Measurements from ENCODE around the gene PLCB4.

Gene PLCB4

DNA sequence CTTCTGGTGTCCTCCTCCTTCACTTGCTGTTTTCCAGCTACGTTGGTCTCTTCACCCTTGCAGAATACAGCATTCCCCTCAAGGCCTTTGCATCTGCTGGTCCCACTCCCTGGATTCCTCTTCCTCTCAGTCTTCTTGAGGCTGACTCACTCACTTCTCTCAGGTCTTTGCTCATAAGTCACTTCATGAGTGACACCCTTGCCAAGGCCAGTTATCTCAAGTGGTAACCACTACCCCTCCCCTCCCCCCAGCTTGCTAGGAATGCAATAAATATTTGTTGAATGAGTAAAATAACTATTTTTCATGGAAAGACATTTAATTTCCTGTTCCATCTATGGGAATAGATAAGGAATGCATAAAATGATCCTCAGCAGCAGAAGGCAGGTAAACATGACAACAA, 131.7 kb downstream of the PLCB4 start:
- Histone ChIP-seq H3K27ac (ENCODE audit: low read depth, low read length) (no peak overlapping the region), H3K9ac (ENCODE audit: low read length) (no peak overlapping the region), H3K27me3 (ENCODE audit: control insufficient read depth, insufficient read depth, low read length) (no peaks in the 10 kb centered on the region), H3K36me3 (ENCODE audit: control insufficient read depth, insufficient read depth, low read length) (no peaks in the 10 kb centered on the region), H3K9me3 (ENCODE audit: control insufficient read depth, insufficient read depth, low read depth, low read length) (no peaks in the 10 kb centered on the region), H3K4me3 (ENCODE audit: low read depth, low read length) (no peak overlapping the region), H3K4me1 (ENCODE audit: control insufficient read depth, insufficient read depth, low read length) (peaks cover 13% of the 10 kb centered on the region; the same call in 1 of the 2 replicates)

DNA sequence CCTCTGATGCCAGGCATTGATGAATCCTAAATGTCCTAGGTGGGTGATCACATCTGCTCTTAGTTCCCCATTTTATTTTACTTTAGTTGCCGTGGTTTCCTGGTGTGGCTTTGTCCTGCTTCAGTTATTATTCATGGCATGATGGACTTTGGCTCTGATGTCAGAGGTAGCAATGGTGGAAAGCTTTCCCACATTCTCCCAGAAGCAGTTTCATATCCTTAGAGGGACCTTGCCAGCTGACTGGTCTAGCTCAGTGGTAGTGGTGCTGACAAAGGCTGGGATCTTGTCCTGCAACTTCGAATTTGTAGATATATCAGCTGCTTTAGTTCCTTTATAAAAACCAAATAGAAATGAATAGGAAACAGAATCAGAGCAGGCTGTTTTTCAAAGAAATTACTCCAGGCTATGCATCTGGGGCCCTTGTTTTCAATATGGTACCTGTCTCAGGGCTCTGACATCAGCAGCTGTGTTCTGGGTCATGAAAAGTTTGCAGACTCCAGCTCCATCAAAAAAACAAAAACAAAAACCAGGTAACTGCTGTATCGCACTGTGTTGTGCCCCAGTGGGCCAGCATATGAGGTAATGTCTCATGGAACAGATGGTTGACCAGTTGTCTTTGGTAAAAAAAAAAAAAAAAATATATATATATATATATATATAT, 133.7 kb downstream of the PLCB4 start:
- no peaks in the 10 kb centered on the region for H3K27me3 ChIP-seq (ENCODE audit: control insufficient read depth, insufficient read depth, low read length)
- H3K4me1 ChIP-seq (ENCODE audit: control insufficient read depth, insufficient read depth, low read length) = peaks cover 4% of the 10 kb centered on the region; the same call in 1 of the 2 replicates
- H3K9me3 ChIP-seq (ENCODE audit: control insufficient read depth, insufficient read depth, low read depth, low read length) = no peaks in the 10 kb centered on the region
- H3K9ac ChIP-seq (ENCODE audit: low read length) = no peak overlapping the region
- H3K4me3 ChIP-seq (ENCODE audit: low read depth, low read length) = no peak overlapping the region
- H3K27ac ChIP-seq (ENCODE audit: low read depth, low read length) = no peak overlapping the region
- H3K36me3 ChIP-seq (ENCODE audit: control insufficient read depth, insufficient read depth, low read length) = no peaks in the 10 kb centered on the region

DNA sequence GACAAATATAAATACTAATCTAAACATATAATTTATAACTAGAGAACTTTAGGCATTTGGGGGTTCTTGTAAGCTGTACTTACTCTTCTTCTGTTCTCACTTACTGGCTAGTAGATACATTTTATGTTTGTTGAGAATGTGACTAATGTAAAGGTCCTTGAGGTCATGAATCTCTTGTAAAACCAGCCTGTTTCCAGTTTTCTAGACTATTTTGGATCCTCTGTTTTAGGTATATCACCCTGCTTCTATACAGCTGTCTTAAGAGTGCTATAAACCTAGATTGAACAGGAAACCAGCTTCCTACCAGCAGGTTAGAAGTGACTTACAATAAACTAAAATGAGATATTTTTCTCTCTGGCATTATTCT, 134.2 kb downstream of the PLCB4 start:
- Histone ChIP-seq H3K9ac (ENCODE audit: low read length) (no peak overlapping the region), H3K9me3 (ENCODE audit: control insufficient read depth, insufficient read depth, low read depth, low read length) (no peaks in the 10 kb centered on the region), H3K4me1 (ENCODE audit: control insufficient read depth, insufficient read depth, low read length) (peaks cover 4% of the 10 kb centered on the region; the same call in 1 of the 2 replicates), H3K36me3 (ENCODE audit: control insufficient read depth, insufficient read depth, low read length) (no peaks in the 10 kb centered on the region), H3K4me3 (ENCODE audit: low read depth, low read length) (no peak overlapping the region), H3K27me3 (ENCODE audit: control insufficient read depth, insufficient read depth, low read length) (no peaks in the 10 kb centered on the region), H3K27ac (ENCODE audit: low read depth, low read length) (no peak overlapping the region)

DNA sequence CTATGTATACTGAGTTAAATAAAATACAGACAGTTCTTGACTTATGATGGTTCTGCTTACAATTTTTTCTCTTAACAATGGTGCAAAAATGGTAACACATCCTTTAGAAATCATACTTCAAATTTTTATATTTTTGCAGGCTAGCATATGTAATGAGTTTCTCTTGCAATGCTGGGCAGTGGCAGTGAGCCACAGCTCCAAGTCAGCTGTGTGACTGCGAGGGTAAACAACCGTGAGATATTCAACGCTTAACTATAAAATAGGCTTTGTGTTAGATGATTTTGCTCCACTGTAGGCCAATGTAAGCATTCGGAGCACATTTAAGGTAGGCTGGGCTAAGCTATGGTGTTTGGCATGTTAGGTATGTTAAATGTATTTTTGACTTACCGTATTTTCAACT, 136.1 kb downstream of the PLCB4 start:
- H3K27ac ChIP-seq (ENCODE audit: low read depth, low read length) = no peak overlapping the region
- no peak overlapping the region for H3K4me3 ChIP-seq (ENCODE audit: low read depth, low read length)
- H3K36me3 ChIP-seq (ENCODE audit: control insufficient read depth, insufficient read depth, low read length) = no peaks in the 10 kb centered on the region
- no peaks in the 10 kb centered on the region for H3K27me3 ChIP-seq (ENCODE audit: control insufficient read depth, insufficient read depth, low read length)
- H3K9ac ChIP-seq (ENCODE audit: low read length) = no peak overlapping the region
- H3K4me1 ChIP-seq (ENCODE audit: control insufficient read depth, insufficient read depth, low read length) = peaks cover 4% of the 10 kb centered on the region; the same call in 1 of the 2 replicates
- H3K9me3 ChIP-seq (ENCODE audit: control insufficient read depth, insufficient read depth, low read depth, low read length) = no peaks in the 10 kb centered on the region

DNA sequence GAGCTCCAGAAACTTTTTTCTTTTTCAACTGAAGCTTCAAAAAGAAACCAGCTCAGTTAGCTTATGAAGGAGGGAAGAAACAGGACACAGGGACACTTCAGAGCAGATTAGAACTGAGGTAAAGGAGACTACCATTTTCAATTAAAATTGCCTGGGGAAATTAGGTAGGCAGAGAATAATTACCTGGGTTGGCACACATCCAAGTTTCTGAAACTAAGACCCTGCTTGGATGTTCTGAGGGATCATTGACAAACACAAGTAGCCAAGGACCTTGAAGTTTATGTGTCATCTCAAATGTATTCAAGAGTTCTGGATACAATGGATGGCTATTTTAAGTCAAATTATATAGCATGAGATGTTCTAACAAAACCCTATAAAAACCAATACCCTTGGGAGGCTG, 137.6 kb downstream of the PLCB4 start:
- H3K27ac ChIP-seq (ENCODE audit: low read depth, low read length) = no peak overlapping the region
- no peak overlapping the region for H3K9ac ChIP-seq (ENCODE audit: low read length)
- H3K4me3 ChIP-seq (ENCODE audit: low read depth, low read length) = no peak overlapping the region
- no peaks in the 10 kb centered on the region for H3K4me1 ChIP-seq (ENCODE audit: control insufficient read depth, insufficient read depth, low read length)
- no peaks in the 10 kb centered on the region for H3K27me3 ChIP-seq (ENCODE audit: control insufficient read depth, insufficient read depth, low read length)
- no peaks in the 10 kb centered on the region for H3K9me3 ChIP-seq (ENCODE audit: control insufficient read depth, insufficient read depth, low read depth, low read length)
- H3K36me3 ChIP-seq (ENCODE audit: control insufficient read depth, insufficient read depth, low read length) = no peaks in the 10 kb centered on the region

DNA sequence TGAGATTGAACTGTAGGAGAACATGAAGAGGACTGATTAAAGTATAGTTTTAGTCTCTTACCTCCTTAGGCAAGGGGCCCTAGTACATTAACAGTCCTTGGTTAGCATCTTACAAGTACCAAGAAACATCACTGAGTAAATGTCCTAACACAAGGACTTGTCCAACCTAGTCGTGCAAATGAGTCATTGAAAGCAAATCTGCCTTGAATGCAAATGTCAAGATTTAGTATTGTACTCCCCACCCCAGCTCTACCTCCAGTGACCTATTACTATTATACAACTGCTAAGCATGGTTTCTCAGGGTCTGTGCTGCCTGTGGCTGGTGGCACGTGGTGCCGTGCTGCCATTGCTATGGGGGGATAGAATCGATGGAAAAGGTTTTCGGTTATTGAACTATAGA, 138.4 kb downstream of the PLCB4 start:
- H3K9ac ChIP-seq (ENCODE audit: low read length) = no peak overlapping the region
- H3K4me1 ChIP-seq (ENCODE audit: control insufficient read depth, insufficient read depth, low read length) = no peaks in the 10 kb centered on the region
- no peaks in the 10 kb centered on the region for H3K36me3 ChIP-seq (ENCODE audit: control insufficient read depth, insufficient read depth, low read length)
- no peak overlapping the region for H3K4me3 ChIP-seq (ENCODE audit: low read depth, low read length)
- no peaks in the 10 kb centered on the region for H3K27me3 ChIP-seq (ENCODE audit: control insufficient read depth, insufficient read depth, low read length)
- H3K27ac ChIP-seq (ENCODE audit: low read depth, low read length) = no peak overlapping the region
- no peaks in the 10 kb centered on the region for H3K9me3 ChIP-seq (ENCODE audit: control insufficient read depth, insufficient read depth, low read depth, low read length)

DNA sequence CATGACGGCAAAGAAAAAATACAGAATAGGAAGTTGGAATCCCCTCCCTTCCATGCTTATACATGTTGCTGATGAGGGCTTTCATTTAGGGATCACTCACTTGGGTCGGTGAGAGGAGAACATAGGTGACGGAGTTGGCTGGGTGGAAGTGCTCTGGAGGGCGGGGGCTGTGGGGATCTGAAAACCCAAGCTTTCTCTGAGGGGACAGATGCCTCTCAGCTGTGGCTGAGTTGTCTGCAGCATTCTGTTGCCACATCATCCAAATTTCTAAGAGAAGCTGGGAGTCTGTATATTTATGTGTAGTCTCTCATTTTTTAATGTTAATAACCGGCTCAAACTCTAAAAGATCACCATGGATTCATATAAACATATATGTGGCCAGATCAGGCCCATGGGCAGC, 141.5 kb downstream of the PLCB4 start:
- no peak overlapping the region for H3K4me3 ChIP-seq (ENCODE audit: low read depth, low read length)
- H3K36me3 ChIP-seq (ENCODE audit: control insufficient read depth, insufficient read depth, low read length) = no peaks in the 10 kb centered on the region
- H3K4me1 ChIP-seq (ENCODE audit: control insufficient read depth, insufficient read depth, low read length) = no peaks in the 10 kb centered on the region
- no peaks in the 10 kb centered on the region for H3K27me3 ChIP-seq (ENCODE audit: control insufficient read depth, insufficient read depth, low read length)
- H3K9ac ChIP-seq (ENCODE audit: low read length) = no peak overlapping the region
- no peak overlapping the region for H3K27ac ChIP-seq (ENCODE audit: low read depth, low read length)
- no peaks in the 10 kb centered on the region for H3K9me3 ChIP-seq (ENCODE audit: control insufficient read depth, insufficient read depth, low read depth, low read length)

DNA sequence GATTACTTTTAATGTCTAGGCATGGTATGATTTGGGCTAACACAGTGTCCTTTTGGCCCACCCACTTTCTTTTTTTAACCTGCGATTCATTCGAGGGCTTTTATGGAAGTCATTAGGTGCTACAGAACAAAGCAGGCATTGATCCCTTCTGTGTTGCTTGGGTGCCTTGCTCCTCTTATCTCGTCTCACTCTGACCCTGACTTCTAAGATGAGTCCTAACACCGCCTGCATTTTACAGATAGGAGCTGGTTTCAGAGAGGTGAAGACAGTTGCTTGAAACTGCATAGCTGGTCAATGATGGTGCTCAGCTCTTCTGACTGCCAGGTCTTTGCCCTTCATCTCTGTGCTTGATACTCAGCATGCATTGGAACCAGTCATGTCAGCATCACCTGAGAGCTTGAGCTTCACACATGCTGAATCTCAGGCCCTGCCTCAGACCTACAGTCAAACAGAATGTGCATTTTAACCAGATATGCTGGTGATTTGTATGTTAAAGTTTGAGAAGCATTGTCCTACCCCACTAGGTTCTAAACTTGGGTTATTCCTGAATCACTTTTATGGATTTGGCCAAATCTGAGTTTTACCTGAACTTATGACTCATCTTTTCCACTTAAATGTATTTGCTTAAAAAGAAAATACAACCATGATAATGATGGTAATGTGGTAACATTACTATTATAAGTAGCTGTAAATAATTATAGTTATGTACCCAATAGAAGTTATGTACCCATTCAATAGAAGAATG, 142.3 kb downstream of the PLCB4 start:
- H3K9me3 ChIP-seq (ENCODE audit: control insufficient read depth, insufficient read depth, low read depth, low read length) = no peaks in the 10 kb centered on the region
- H3K4me3 ChIP-seq (ENCODE audit: low read depth, low read length) = no peak overlapping the region
- no peaks in the 10 kb centered on the region for H3K36me3 ChIP-seq (ENCODE audit: control insufficient read depth, insufficient read depth, low read length)
- H3K27ac ChIP-seq (ENCODE audit: low read depth, low read length) = no peak overlapping the region
- no peaks in the 10 kb centered on the region for H3K4me1 ChIP-seq (ENCODE audit: control insufficient read depth, insufficient read depth, low read length)
- H3K9ac ChIP-seq (ENCODE audit: low read length) = no peak overlapping the region
- no peaks in the 10 kb centered on the region for H3K27me3 ChIP-seq (ENCODE audit: control insufficient read depth, insufficient read depth, low read length)

DNA sequence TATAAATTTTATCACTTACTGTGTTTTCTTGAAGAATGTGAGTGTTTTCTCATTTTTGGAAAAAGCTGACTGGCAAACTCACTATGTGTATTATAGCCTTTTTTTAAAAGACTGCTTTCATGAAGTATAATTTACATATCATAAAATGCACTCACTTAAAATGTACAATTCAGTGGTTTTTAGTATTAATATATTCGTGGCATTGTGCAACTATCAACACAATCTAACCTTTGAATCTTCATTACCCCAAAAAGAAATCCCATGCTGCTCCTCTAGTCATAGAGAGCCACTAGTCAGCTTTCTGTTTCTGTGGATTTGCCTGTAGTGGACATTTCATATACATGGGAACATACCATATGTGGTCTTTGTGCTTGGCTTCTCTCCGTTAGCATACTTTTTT, 143.8 kb downstream of the PLCB4 start:
- no peak overlapping the region for H3K4me3 ChIP-seq (ENCODE audit: low read depth, low read length)
- no peak overlapping the region for H3K9ac ChIP-seq (ENCODE audit: low read length)
- no peaks in the 10 kb centered on the region for H3K4me1 ChIP-seq (ENCODE audit: control insufficient read depth, insufficient read depth, low read length)
- H3K9me3 ChIP-seq (ENCODE audit: control insufficient read depth, insufficient read depth, low read depth, low read length) = no peaks in the 10 kb centered on the region
- H3K36me3 ChIP-seq (ENCODE audit: control insufficient read depth, insufficient read depth, low read length) = no peaks in the 10 kb centered on the region
- no peaks in the 10 kb centered on the region for H3K27me3 ChIP-seq (ENCODE audit: control insufficient read depth, insufficient read depth, low read length)
- no peak overlapping the region for H3K27ac ChIP-seq (ENCODE audit: low read depth, low read length)

DNA sequence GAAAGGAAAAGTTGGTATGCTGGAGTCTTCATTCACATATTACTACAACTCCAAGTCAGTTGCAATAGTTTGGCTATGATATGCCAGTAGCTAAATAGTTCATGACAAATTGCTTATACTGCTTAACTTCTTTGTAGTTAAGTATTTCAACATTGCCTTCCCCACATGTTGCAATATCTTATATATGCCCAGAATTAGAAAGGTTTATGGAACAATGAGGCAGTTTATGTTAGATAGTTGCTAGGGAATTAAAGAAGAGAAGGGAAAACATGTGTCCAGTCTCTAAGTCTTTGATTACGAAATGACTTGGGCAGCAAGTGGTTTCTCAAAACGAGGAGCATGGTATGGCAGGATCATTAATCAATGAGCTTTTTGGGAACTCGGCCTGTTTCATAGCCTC, 145.8 kb downstream of the PLCB4 start:
- Histone ChIP-seq H3K27ac (ENCODE audit: low read depth, low read length) (no peak overlapping the region), H3K36me3 (ENCODE audit: control insufficient read depth, insufficient read depth, low read length) (no peaks in the 10 kb centered on the region), H3K9ac (ENCODE audit: low read length) (no peak overlapping the region), H3K27me3 (ENCODE audit: control insufficient read depth, insufficient read depth, low read length) (no peaks in the 10 kb centered on the region), H3K9me3 (ENCODE audit: control insufficient read depth, insufficient read depth, low read depth, low read length) (no peaks in the 10 kb centered on the region), H3K4me3 (ENCODE audit: low read depth, low read length) (no peak overlapping the region), H3K4me1 (ENCODE audit: control insufficient read depth, insufficient read depth, low read length) (no peaks in the 10 kb centered on the region)

DNA sequence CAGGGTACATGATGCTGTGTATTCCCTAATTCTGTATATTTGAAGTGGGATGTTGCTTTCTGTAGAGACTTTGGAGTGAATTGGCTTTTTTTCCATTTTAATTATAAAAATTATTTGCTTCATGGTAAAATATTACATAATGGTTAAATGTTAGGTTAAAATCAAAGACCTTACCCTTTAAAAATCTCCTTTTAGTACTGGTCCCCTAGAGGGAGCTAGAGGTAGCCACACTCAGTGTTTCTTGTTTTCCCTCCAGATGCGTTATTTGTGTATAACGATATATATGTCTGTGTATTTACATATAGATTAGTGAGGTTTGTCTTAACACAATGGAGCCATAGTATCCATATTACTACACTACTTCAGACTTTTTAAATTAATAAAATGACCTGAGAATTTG, 146.7 kb downstream of the PLCB4 start:
- Histone ChIP-seq H3K27ac (ENCODE audit: low read depth, low read length) (no peak overlapping the region), H3K4me1 (ENCODE audit: control insufficient read depth, insufficient read depth, low read length) (peaks cover under 1% of the 10 kb centered on the region), H3K27me3 (ENCODE audit: control insufficient read depth, insufficient read depth, low read length) (no peaks in the 10 kb centered on the region)

More for the DNA sequence above, 146.7 kb downstream of the PLCB4 start:
- Histone ChIP-seq H3K9me3 (ENCODE audit: control insufficient read depth, insufficient read depth, low read depth, low read length) (no peaks in the 10 kb centered on the region), H3K4me3 (ENCODE audit: low read depth, low read length) (no peak overlapping the region), H3K9ac (ENCODE audit: low read length) (no peak overlapping the region), H3K36me3 (ENCODE audit: control insufficient read depth, insufficient read depth, low read length) (no peaks in the 10 kb centered on the region)

Data from HUES6 (cell line).